DOHH2 (cell line): ENCODE data around the gene TXK.

Experiments used
- H3F3A ChIP-seq: fragments of 200-600 bp; sonication (generic), shearing (Covaris generic); 2 replicates; pipeline ENCODE4 v1.6.0; 2016; ENCODE audit warnings: antibody characterized with exemption, mild to moderate bottlenecking; ENCODE audit not compliant: control insufficient read depth, insufficient read depth
- H3K27ac ChIP-seq: fragments of 200-600 bp; sonication (generic); 2 replicates; pipeline ENCODE4 v1.5.1; 2014; ENCODE audit warnings: low read depth, mild to moderate bottlenecking, low read length, moderate library complexity
- H3K27me3 ChIP-seq: fragments of 200-600 bp; sonication (generic); 2 replicates; pipeline ENCODE4 v1.6.1; 2014; ENCODE audit warnings: mild to moderate bottlenecking, low read length, mixed read lengths; ENCODE audit not compliant: control insufficient read depth
- H3K36me3 ChIP-seq: fragments of 200-600 bp; sonication (generic); 2 replicates; pipeline ENCODE4 v1.6.1; 2014; ENCODE audit warnings: mild to moderate bottlenecking, low read length, moderate library complexity, mixed read lengths; ENCODE audit not compliant: control insufficient read depth
- H3K4me1 ChIP-seq: fragments of 200-600 bp; sonication (generic); 2 replicates; pipeline ENCODE4 v1.6.1; 2014; ENCODE audit warnings: mild to moderate bottlenecking, low read length, mixed read lengths; ENCODE audit not compliant: control insufficient read depth
- H3K4me2 ChIP-seq: fragments of 200-600 bp; sonication (generic); 2 replicates; pipeline ENCODE4 v1.6.0; 2014; ENCODE audit warnings: mild to moderate bottlenecking, low read length, moderate library complexity
- H3K4me3 ChIP-seq: fragments of 200-600 bp; sonication (generic); 2 replicates; pipeline ENCODE4 v1.5.1; 2014; ENCODE audit warnings: mild to moderate bottlenecking, low read length, mixed read lengths
- H3K79me2 ChIP-seq: fragments of 200-600 bp; sonication (generic); 2 replicates; pipeline ENCODE4 v1.6.1; 2014; ENCODE audit warnings: mild to moderate bottlenecking, low read length, mixed read lengths; ENCODE audit not compliant: control insufficient read depth
- H3K9me2 ChIP-seq: fragments of 200-600 bp; sonication (generic); replicated peaks from 2 replicates; pipeline ENCODE4 v1.6.1; 2014; ENCODE audit warnings: mild to moderate bottlenecking, low read length, mixed read lengths; ENCODE audit not compliant: control insufficient read depth
- H3K9me3 ChIP-seq: fragments of 200-600 bp; sonication (generic); 2 replicates; pipeline ENCODE4 v1.6.1; 2014; ENCODE audit warnings: antibody characterized with exemption, low read length, mixed read lengths; ENCODE audit not compliant: control insufficient read depth, insufficient read depth
- H4K20me1 ChIP-seq: fragments of 200-600 bp; sonication (generic); 2 replicates; pipeline ENCODE4 v1.6.0; 2014; ENCODE audit warnings: low read depth, mild to moderate bottlenecking, antibody characterized with exemption, low read length, moderate library complexity; ENCODE audit not compliant: control insufficient read depth, insufficient read depth
- CTCF ChIP-seq: fragments of 200-600 bp; sonication (generic); IDR thresholded peaks from one replicate; pipeline ENCODE4 v1.5.1; 2014; ENCODE audit warnings: antibody characterized with exemption, mild to moderate bottlenecking, low read depth, low read length; ENCODE audit not compliant: poor library complexity, severe bottlenecking
- EZH2phosphoT487 ChIP-seq: fragments of 200-600 bp; sonication (generic); IDR thresholded peaks from 2 replicates; pipeline ENCODE4 v1.6.1; 2017; ENCODE audit warnings: borderline replicate concordance, mild to moderate bottlenecking, antibody characterized with exemption, low read length, moderate library complexity, mixed read lengths

TXK gene

GRCh38 chr4:48049483-48049882 lies 84.6 kb downstream of the TXK start:
- Histone ChIP-seq H3K4me1 (peaks cover 57% of the 10 kb centered on the region), H3K27ac (no peak overlapping the region)

GRCh38 chr4:48047896-48048295 lies 86.2 kb downstream of the TXK start:
- TF ChIP-seq EZH2phosphoT487 (no peak), CTCF (no peak)
- H3K9me3 ChIP-seq: no peaks in the 10 kb centered on the region
- H3K4me3 ChIP-seq: peak overlapping the region; percentile 60
- peak overlapping the region; percentile 86 for H3K4me2 ChIP-seq
- H3K36me3 ChIP-seq: no peaks in the 10 kb centered on the region
- H3K27ac ChIP-seq: peak overlapping the region; percentile 43
- H3F3A ChIP-seq: peaks cover 9% of the 10 kb centered on the region
- H4K20me1 ChIP-seq: no peaks in the 10 kb centered on the region
- H3K79me2 ChIP-seq: no peaks in the 10 kb centered on the region
- H3K27me3 ChIP-seq: no peaks in the 10 kb centered on the region
- H3K4me1 ChIP-seq: peaks cover 73% of the 10 kb centered on the region
- no peaks in the 10 kb centered on the region for H3K9me2 ChIP-seq

More at GRCh38 chr4:48049483-48049882, 84.6 kb downstream of the TXK start:
- no peaks in the 10 kb centered on the region for H3K9me2 ChIP-seq
- H3K27me3 ChIP-seq: no peaks in the 10 kb centered on the region
- TF ChIP-seq EZH2phosphoT487 (no peak), CTCF (no peak)
- no peaks in the 10 kb centered on the region for H3K79me2 ChIP-seq
- no peaks in the 10 kb centered on the region for H3K9me3 ChIP-seq
- no peaks in the 10 kb centered on the region for H4K20me1 ChIP-seq
- H3F3A ChIP-seq: no peaks in the 10 kb centered on the region
- no peak overlapping the region for H3K4me2 ChIP-seq
- no peak overlapping the region for H3K4me3 ChIP-seq
- H3K36me3 ChIP-seq: no peaks in the 10 kb centered on the region

GRCh38 chr4:48047421-48047844 lies 86.6 kb downstream of the TXK start:
- no peaks in the 10 kb centered on the region for H3K27me3 ChIP-seq
- H3F3A ChIP-seq: peaks cover 9% of the 10 kb centered on the region
- H3K27ac ChIP-seq: peak overlapping the region; percentile 43
- no peaks in the 10 kb centered on the region for H4K20me1 ChIP-seq
- peaks cover 78% of the 10 kb centered on the region for H3K4me1 ChIP-seq
- no peaks in the 10 kb centered on the region for H3K9me2 ChIP-seq
- no peaks in the 10 kb centered on the region for H3K9me3 ChIP-seq
- H3K79me2 ChIP-seq: no peaks in the 10 kb centered on the region
- H3K36me3 ChIP-seq: no peaks in the 10 kb centered on the region
- peak overlapping the region; percentile 86 for H3K4me2 ChIP-seq
- H3K4me3 ChIP-seq: peak overlapping the region; percentile 60
- TF ChIP-seq CTCF (no peak), EZH2phosphoT487 (no peak)
